Urinary bladder (tissue), 4 donors: ENCODE data around the gene ITGAV. TPM values are rescaled to one million over a fixed set of nuclear protein-coding genes. Genes with fewer than 3 reads are reported as not detected.
"Not testable (repeated sequence)": the region's sequence is repeated elsewhere in the genome, so short reads cannot be mapped to it uniquely, and the experiment has no call there.

Source experiments
- DNase-seq: peaks from one replicate; pipeline ENCODE4 v3.0.0-alpha.2; 2015; ENCODE audit errors: extremely low spot score
- H3K27ac ChIP-seq: one replicate; pipeline ENCODE4 v1.5.1; 2013; ENCODE audit warnings: low read depth, mild to moderate bottlenecking, moderate library complexity
- H3K36me3 ChIP-seq: one replicate; pipeline ENCODE4 v1.6.1; 2013; ENCODE audit warnings: mild to moderate bottlenecking, moderate library complexity; ENCODE audit not compliant: insufficient read depth
- H3K4me1 ChIP-seq: one replicate; pipeline ENCODE4 v1.6.1; 2013; ENCODE audit warnings: mild to moderate bottlenecking, moderate library complexity; ENCODE audit not compliant: insufficient read depth
- H3K4me3 ChIP-seq: one replicate; pipeline ENCODE4 v1.5.1; 2013; ENCODE audit warnings: low read depth, low read length
- WGBS: extraction: QIAGEN DNeasy Blood & Tissue Kit; methylation state at CpG from one replicate; pipeline ENCODE4 v1.1.7; 2013; 5-methylcytosine and 5-hydroxymethylcytosine counted together
- polyA plus RNA-seq: library from polyadenylated mRNA; stranded (reverse); fragments of 200-250 nt; gene quantifications from one replicate; pipeline ENCODE4 v1.2.3, GENCODE V29; 2013
- total RNA-seq: library from RNA; depleted of rRNA; stranded (reverse); fragments of >200 nt; gene quantifications from one replicate; pipeline ENCODE4 v1.2.3, GENCODE V29; 2014
- donor health status: healthy with polysubstance abuse.
- donor health status: healthy.

Gene ITGAV
- total and polyA plus RNA-seq, 2 donors = 33.1 to 183 TPM

DNA sequence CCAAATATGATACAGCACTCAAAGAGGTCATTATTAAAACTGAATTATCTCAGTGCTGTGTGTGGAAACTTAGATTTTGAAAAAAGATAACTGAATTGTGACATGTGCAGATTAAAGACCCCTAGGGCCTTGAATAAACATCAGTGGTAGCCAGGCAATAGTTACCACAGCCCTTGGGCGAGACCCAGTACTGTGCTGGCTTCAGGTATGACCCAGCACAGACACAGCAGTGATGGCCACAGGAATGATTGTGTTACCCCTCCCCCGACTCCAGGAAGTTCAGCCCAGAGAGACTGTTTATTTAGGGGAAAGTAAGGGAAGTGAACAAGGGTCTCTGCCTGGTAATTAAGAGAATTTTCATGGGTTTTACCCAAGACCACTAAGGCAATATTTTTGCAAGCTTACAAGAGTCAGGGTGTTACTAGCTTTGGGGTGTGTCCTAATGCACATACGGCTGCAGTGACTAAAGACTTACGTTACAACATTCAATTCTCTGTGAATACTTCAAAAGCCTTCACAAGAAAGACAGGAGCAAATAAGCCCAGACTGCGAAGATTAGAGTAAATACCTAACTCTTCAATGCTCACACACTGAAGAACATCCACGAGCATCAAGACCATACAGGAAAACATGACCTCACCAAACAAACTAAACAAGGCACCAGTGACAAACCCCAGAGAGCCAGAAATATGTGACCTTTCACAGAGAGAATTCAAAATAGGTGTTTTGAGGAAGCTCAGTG is 28.2 kb upstream of the ITGAV start:
- WGBS = 83% methylated on average over 6 of the region's 6 CpGs
- no peaks in the 10 kb centered on the region for H3K4me1 ChIP-seq
- no peaks in the 10 kb centered on the region for H3K36me3 ChIP-seq
- no peak for DNase-seq
- no peak overlapping the region for H3K27ac ChIP-seq
- H3K4me3 ChIP-seq = no peak overlapping the region

DNA sequence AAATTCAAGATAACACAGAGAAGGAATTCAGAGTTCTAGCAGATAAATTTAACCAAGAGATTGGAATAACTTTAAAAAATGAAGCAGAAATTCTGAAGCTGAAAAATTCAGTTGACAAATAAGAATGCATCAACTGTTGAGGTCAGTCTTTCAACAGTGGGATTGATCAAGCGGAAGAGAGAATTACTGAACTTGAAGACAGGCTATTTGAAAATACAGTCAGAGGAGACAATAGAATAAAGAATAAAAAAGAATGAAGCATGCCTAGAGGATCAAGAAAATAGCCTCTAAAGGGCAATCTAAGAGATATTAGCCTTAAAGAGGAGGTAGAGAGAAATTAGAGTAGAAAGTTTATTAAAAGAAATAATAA is 27.7 kb upstream of the ITGAV start:
- H3K27ac ChIP-seq = no peak overlapping the region
- no peak for DNase-seq
- WGBS = 100% methylated on average over 1 of the region's 1 CpG
- no peaks in the 10 kb centered on the region for H3K4me1 ChIP-seq
- H3K36me3 ChIP-seq = no peaks in the 10 kb centered on the region
- no peak overlapping the region for H3K4me3 ChIP-seq

DNA sequence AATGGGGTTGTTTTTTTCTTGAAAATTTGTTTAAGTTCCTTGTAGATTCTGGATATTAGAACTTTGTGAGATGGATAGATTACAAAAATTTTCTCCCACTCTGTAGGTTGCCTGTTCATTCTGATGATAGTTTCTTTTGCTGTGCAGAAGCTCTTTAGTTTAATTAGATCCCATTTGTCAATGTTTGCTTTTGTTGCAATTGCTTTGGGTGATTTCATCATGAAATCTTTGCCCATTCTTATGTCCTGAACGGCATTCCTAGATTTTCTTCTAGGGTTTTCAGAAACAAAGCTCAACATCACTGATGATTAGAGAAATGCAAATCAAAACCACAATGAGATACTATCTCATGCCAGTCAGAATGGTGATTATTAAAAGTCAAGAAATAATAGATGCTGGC is 21.3 kb upstream of the ITGAV start:
- not testable (repeated sequence) for H3K4me1 ChIP-seq, H3K27ac ChIP-seq, H3K4me3 ChIP-seq, DNase-seq, H3K36me3 ChIP-seq
- 87% methylated on average over 1 of the region's 1 CpG for WGBS

DNA sequence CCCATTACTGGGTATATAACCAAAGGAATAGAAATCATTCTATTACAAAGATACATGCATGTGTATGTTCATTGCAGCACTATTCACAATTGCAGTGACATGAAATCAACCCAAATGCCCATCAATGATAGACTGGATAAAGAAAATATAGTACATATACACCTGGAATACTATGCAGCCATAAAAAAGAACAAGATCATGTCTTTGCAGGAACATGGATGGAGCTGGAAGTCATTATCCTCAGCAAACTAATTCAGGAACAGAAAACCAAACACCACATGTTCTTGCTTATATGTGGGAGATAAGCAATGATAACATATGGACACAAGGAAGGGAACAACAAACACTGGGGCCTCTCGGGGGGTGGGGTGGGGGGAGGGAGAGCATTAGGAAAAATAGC is 20.7 kb upstream of the ITGAV start:
- not testable (repeated sequence) for H3K4me3 ChIP-seq, H3K4me1 ChIP-seq, DNase-seq, H3K27ac ChIP-seq, H3K36me3 ChIP-seq
- WGBS = 67% methylated on average over 1 of the region's 1 CpG

DNA sequence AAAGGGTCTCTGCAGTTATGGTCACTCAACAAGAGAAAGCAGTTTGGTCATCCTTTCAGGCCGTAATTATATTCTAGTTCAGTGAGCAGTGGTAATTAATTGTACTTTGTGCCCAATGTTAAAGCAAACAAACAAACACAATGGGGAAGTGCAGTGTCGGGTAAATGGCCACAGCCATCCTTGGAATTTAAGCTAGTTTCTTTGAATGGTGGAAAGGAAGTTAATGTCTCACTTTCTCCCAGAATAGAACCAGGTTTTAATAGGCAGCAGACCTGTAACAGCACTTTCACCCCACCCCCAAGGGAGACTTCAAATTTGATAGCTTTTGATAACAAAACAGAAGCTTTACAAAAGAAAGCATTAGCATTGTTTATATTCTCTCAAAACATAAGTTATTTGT is 20.0 kb upstream of the ITGAV start:
- WGBS = 74% methylated on average over 2 of the region's 2 CpGs
- Histone ChIP-seq H3K4me3 (no peak overlapping the region), H3K27ac (no peak overlapping the region), H3K36me3 (no peaks in the 10 kb centered on the region), H3K4me1 (no peaks in the 10 kb centered on the region)
- DNase-seq = no peak

DNA sequence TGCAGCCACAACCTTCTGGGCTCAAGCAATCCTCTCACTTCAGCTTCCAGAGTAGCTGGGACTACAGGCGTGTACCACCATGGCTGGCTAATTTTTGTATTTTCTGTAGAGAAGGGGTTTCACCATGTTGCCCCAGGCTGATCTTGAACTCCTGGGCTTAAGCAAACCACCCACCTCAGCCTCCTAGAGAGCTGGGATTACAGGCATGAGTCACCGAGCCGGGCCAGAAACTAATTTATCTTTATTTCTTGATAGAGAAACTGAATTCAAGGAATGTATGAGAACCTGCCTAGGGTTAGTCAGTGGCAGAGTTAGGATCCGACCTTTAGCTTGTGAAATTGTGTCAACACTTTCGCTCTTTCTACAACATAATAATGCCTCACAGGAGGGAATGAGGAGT is 19.3 kb upstream of the ITGAV start:
- WGBS = 71% methylated on average over 5 of the region's 5 CpGs
- DNase-seq = no peak
- Histone ChIP-seq H3K4me1 (no peaks in the 10 kb centered on the region), H3K36me3 (no peaks in the 10 kb centered on the region), H3K27ac (no peak overlapping the region), H3K4me3 (no peak overlapping the region)

DNA sequence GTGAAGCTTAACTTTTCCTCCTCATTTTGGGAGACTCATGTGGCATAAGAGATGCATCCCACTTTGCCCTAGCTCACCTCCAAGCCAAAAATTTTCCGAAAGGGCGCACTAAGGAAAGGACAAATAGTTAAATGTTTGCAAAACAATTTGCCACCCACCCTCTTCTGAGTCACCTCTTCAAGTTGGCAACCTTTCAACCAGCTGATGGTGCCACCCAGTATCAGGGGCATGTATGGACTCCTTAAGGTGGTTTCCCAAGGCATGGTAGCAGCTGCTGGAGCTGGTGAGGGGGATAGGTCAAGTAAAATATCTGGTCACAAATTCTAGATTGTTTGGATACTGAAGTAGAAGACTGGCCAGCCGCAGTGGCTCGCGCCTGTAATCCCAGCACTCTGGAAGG is 17.2 kb upstream of the ITGAV start:
- H3K27ac ChIP-seq = no peak overlapping the region
- WGBS = 93% methylated on average over 5 of the region's 5 CpGs
- no peaks in the 10 kb centered on the region for H3K36me3 ChIP-seq
- H3K4me3 ChIP-seq = no peak overlapping the region
- no peak for DNase-seq
- no peaks in the 10 kb centered on the region for H3K4me1 ChIP-seq

DNA sequence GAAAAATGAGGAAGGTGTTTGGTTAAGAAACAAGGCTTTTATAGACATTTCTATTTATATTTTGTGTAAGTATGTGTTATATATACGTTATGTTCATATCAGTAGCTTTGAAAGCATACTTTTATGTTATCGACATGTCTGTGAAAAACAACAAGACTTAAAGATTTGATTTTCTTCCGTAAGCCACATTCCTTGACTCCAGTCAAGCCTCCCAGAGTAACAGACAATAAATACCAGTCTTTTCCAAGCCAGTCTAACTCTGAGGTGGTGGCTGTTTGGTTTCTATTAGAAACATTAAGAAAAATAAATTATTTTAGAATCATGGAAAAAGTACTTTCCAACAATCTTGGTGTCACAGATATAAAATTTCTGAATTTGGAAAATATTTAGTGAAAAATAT is 16.3 kb upstream of the ITGAV start:
- no peak overlapping the region for H3K27ac ChIP-seq
- H3K4me1 ChIP-seq = no peaks in the 10 kb centered on the region
- 86% methylated on average over 3 of the region's 3 CpGs for WGBS
- no peak for DNase-seq
- no peak overlapping the region for H3K4me3 ChIP-seq
- no peaks in the 10 kb centered on the region for H3K36me3 ChIP-seq

DNA sequence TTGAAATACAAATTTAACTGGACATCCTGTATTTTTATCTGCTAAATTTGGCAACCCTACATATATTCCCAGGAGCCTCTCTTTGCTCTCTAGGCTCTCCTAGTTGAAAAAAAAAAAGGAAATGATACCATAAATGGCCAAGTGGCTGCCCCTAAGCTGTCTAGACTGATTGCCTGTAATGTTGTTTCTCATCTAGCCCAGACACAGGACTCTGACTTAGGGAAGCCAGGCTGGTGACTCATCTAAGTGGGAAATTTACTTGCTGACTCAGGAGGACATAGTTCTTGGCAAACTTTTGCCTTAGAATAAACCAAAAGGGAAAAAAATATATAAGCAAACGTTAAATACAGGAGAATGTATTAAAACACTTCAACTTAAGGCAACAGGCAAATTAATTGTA is 14.6 kb upstream of the ITGAV start:
- no peaks in the 10 kb centered on the region for H3K36me3 ChIP-seq
- peak; percentile 43 for DNase-seq
- H3K4me1 ChIP-seq = no peaks in the 10 kb centered on the region
- 1% methylated on average over 1 of the region's 1 CpG for WGBS
- H3K27ac ChIP-seq = no peak overlapping the region
- H3K4me3 ChIP-seq = no peak overlapping the region

DNA sequence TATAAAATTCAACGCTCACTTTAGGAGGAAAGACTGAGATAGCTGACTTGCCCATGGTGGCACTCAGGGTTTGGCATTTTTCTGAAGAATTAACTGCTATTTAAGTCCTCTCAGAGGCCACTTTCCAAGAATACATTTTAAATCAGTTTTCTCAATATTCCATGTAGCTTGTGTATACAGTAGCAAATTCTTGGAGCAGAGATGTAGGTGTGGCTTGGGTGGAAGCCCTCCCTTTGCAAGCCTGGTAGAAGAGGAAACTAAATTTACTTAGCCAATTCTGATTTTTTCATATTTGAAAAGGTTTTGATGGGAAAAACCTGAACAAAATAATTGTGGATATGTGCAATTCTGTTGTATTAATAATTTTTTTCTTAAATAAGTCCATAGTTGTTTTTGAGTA is 14.0 kb upstream of the ITGAV start:
- no peak for DNase-seq
- Histone ChIP-seq H3K4me1 (no peaks in the 10 kb centered on the region), H3K27ac (no peak overlapping the region), H3K4me3 (no peak overlapping the region), H3K36me3 (no peaks in the 10 kb centered on the region)
- WGBS = 80% methylated on average over 1 of the region's 1 CpG

DNA sequence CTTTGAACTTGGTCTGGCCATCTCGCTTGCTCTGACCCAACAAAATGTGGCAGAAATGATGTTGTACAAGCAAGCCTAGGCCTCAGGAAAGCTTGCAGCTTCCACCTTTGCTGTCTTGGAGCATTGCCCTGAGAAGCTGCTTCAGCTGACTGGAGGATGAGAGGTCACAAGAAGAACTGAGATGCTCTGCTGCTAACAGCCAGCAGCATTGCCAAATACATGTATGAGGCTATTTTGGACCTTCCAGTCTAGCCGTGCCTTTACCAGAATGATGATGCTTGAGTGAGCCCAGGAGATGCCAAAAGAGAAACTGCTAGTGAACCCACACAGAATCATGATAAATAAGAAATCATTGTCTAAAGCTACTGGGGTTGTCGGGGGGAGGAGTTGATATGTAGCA is 13.2 kb upstream of the ITGAV start:
- WGBS = 78% methylated on average over 3 of the region's 3 CpGs
- H3K27ac ChIP-seq = no peak overlapping the region
- no peak overlapping the region for H3K4me3 ChIP-seq
- no peak for DNase-seq
- no peaks in the 10 kb centered on the region for H3K36me3 ChIP-seq
- no peaks in the 10 kb centered on the region for H3K4me1 ChIP-seq

DNA sequence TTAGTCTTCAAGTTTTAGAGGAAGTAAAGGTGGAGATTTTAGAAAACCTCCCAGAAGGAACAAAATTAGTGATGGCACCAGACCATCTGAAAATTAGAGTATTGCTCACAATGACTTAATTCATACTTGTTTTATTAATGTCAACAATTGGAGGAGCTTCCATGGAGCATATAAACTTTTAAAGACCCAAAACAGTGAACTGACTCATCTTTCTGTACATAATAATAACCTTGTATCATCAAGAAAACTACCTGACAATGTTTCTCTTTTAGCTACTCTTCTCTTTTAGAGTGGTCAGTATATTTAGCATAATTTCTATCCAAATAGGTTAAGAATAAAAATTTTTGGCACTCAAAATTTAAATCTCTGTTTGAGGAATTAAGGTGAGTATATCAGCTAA is 7.2 kb upstream of the ITGAV start:
- no peak for DNase-seq
- H3K36me3 ChIP-seq = no peaks in the 10 kb centered on the region
- H3K27ac ChIP-seq = no peak overlapping the region
- no peak overlapping the region for H3K4me3 ChIP-seq
- no peaks in the 10 kb centered on the region for H3K4me1 ChIP-seq

DNA sequence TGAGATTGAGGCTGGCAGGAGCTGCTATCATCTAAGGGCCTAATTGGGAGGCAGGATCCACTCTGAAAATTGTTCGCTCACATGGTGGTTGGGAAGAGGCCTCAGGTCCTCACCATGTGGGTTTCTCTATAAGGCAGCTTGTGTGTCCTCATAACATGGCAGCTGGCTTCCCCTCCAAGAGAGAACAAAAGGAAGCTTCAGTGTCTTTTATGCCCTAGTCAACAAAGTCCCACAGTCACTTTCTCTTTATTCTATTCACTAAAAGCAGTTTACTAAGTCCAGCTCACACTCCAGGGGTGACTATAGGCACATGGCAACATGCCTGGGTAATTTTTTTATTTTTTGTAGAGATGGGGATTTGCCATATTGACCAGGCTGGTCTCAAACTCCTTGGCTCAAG is 5.8 kb upstream of the ITGAV start:
- Histone ChIP-seq H3K27ac (no peak overlapping the region), H3K4me3 (no peak overlapping the region), H3K4me1 (no peaks in the 10 kb centered on the region), H3K36me3 (no peaks in the 10 kb centered on the region)
- DNase-seq = no peak
- 96% methylated on average over 1 of the region's 1 CpG for WGBS

DNA sequence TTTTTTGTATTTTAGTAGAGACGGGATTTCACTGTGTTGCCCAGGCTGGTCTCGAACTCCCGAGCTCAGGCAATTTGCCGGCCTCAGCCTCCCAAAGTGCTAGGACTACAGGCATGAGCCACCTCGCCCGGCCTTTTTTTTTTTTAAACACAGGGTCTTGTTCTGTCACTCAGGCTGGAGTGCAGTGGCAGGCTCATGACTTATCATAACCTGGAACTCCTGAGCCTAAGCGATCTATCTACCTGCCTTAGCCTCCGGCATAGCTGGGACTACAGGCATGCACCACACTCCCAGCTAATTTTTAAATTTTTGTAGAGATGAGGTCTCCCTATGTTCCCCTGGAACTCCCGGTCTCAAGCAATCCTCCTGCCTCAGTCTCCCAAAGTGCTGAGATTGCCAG is 1.4 kb upstream of the ITGAV start:
- DNase-seq = no peak
- Histone ChIP-seq H3K4me3 (no peak overlapping the region), H3K36me3 (no peaks in the 10 kb centered on the region), H3K4me1 (no peaks in the 10 kb centered on the region), H3K27ac (no peak overlapping the region)
- WGBS = 98% methylated on average over 9 of the region's 9 CpGs
